ENCODE results near the gene HS3ST3B1.

GRCh38 chr17:14270508-14270907 lies 30.4 kb upstream of the HS3ST3B1 start:
- TF ChIP-seq NFYB (CRISPR knock-in tag; conservative IDR thresholded peaks at IDR 0.05; ENCODE audit: low read depth) = no peak
- no peak for TF ChIP-seq ZNF396 (CRISPR knock-in tag; IDR thresholded peaks at IDR 0.05; ENCODE audit: borderline replicate concordance)
- no peak for TF ChIP-seq CTCF (IDR thresholded peaks at IDR 0.05)
- TF ChIP-seq USF2 (CRISPR knock-in tag; IDR thresholded peaks at IDR 0.05) = no peak
- TF ChIP-seq ZNF121 (CRISPR knock-in tag; IDR thresholded peaks at IDR 0.05) = no peak
- no peak for TF ChIP-seq SP1 (CRISPR knock-in tag; conservative IDR thresholded peaks at IDR 0.05)
- TF ChIP-seq CREM (CRISPR knock-in tag; IDR thresholded peaks at IDR 0.05) = no peak
- TF ChIP-seq MAX (CRISPR knock-in tag; IDR thresholded peaks at IDR 0.05) = no peak
- TF ChIP-seq NFE2L1 (CRISPR knock-in tag; IDR thresholded peaks at IDR 0.05) = no peak
- TF ChIP-seq TCF7 (CRISPR knock-in tag; IDR thresholded peaks at IDR 0.05; ENCODE audit: low read depth) = no peak
- TF ChIP-seq USF1 (CRISPR knock-in tag; IDR thresholded peaks at IDR 0.05) = no peak
- TF ChIP-seq NR3C1 (CRISPR knock-in tag; conservative IDR thresholded peaks at IDR 0.05; ENCODE audit: low read depth) = no peak
- TF ChIP-seq RELA (CRISPR knock-in tag; IDR thresholded peaks at IDR 0.05; ENCODE audit: borderline replicate concordance) = no peak
- no peak for TF ChIP-seq CREB1 (CRISPR knock-in tag; IDR thresholded peaks at IDR 0.05)

Measured in WTC11 (cell line).